Caco-2 (cell line): ENCODE data around the gene AURKA. TPM values are rescaled to one million over a fixed set of nuclear protein-coding genes. Genes with fewer than 3 reads are reported as not detected.

Experiments used
- BruUV-seq: library from RNA; stranded (reverse); fragments of 400-500 nt; replicated peaks from 2 replicates; lab custom pipeline; 2021; lab: Mats Ljungman, UMichigan
- CTCF ChIA-PET: fragments of 300-600 bp; sonication (Branson Sonifier 250); formaldehyde crosslinking; loops from one replicate; lab custom pipeline; 2022; ENCODE audit warnings: antibody characterized with exemption; lab: Charles Lee
- POLR2A ChIA-PET: fragments of 300-600 bp; sonication (Branson Sonifier 250); formaldehyde crosslinking; loops from one replicate; lab custom pipeline; 2022; ENCODE audit warnings: antibody characterized with exemption; lab: Charles Lee
- DNase-seq, 2 experiments: peaks; one replicate each; pipeline versions ENCODE4 v3.0.0 to v3.0.0-alpha.2; 2020 to 2022
- H3K27me3 ChIP-seq: replicated peaks from 2 replicates; pipeline ENCODE4 v1.6.0; 2011; ENCODE audit warnings: low read length; ENCODE audit not compliant: control insufficient read depth, insufficient read depth
- H3K36me3 ChIP-seq: 2 replicates; pipeline ENCODE4 v1.5.1; 2011; ENCODE audit warnings: low read length; ENCODE audit not compliant: control insufficient read depth, insufficient read depth
- H3K4me1 ChIP-seq: fragments of 250-450 bp; sonication (Bioruptor Pico); 2 replicates; pipeline ENCODE4 v1.5.1; 2020; ENCODE audit warnings: mild to moderate bottlenecking
- H3K4me3 ChIP-seq: 2 replicates; pipeline ENCODE4 v1.5.1; 2011; ENCODE audit warnings: low read depth, mild to moderate bottlenecking, control low read depth, low read length
- H3K9me3 ChIP-seq: fragments of 250-450 bp; sonication (Bioruptor Pico); 2 replicates; pipeline ENCODE4 v1.5.1; 2020; ENCODE audit warnings: mild to moderate bottlenecking, moderate library complexity
- H3K27ac Mint-ChIP-seq: one replicate; pipeline ENCODE4 v1.8.0; 2022; ENCODE audit warnings: mixed read lengths; ENCODE audit not compliant: unreplicated experiment
- H3K27me3 Mint-ChIP-seq: one replicate; pipeline ENCODE4 v1.8.0; 2022; ENCODE audit warnings: mixed read lengths; ENCODE audit not compliant: insufficient read depth, unreplicated experiment
- H3K36me3 Mint-ChIP-seq: one replicate; pipeline ENCODE4 v1.8.0; 2022; ENCODE audit warnings: mild to moderate bottlenecking, mixed read lengths; ENCODE audit not compliant: insufficient read depth, unreplicated experiment
- H3K4me1 Mint-ChIP-seq: one replicate; pipeline ENCODE4 v1.8.0; 2022; ENCODE audit warnings: low read depth, mixed read lengths; ENCODE audit not compliant: unreplicated experiment
- H3K4me3 Mint-ChIP-seq: one replicate; pipeline ENCODE4 v1.8.0; 2022; ENCODE audit warnings: mild to moderate bottlenecking, moderate library complexity, mixed read lengths; ENCODE audit not compliant: unreplicated experiment
- H3K9me3 Mint-ChIP-seq: one replicate; pipeline ENCODE4 v1.8.0; 2022; ENCODE audit warnings: mixed read lengths; ENCODE audit not compliant: unreplicated experiment
- CTCF ChIP-seq, 2 experiments: fragments of 200-600 bp in 1 of 2; IDR thresholded peaks; 1 replicate in 1 of 2; 2 replicates in 1 of 2; pipeline versions ENCODE4 v1.5.1 to v1.8.0; 2011 to 2022; ENCODE audit warnings: antibody characterized with exemption in 1 of 2, control low read depth in 1 of 2, inconsistent platforms in 1 of 2, low read depth in 1 of 2, low read length in 1 of 2, mild to moderate bottlenecking in 1 of 2, moderate library complexity in 1 of 2; ENCODE audit not compliant: insufficient read depth in 1 of 2, severe bottlenecking in 1 of 2, unreplicated experiment in 1 of 2
- intact Hi-C: fragments of 100-400 bp; cut with micrococcal nuclease; formaldehyde crosslinking; loops from one replicate; pipeline ENCODE4 v1.10.0; 2022; ENCODE audit not compliant: unreplicated experiment
- total RNA-seq: library from RNA; stranded (reverse); gene quantifications from 2 replicates; pipeline ENCODE4 v1.2.3, GENCODE V29; 2022

AURKA gene
- total RNA-seq, 1 experiment from 2014 or later, result 233 TPM

DNA sequence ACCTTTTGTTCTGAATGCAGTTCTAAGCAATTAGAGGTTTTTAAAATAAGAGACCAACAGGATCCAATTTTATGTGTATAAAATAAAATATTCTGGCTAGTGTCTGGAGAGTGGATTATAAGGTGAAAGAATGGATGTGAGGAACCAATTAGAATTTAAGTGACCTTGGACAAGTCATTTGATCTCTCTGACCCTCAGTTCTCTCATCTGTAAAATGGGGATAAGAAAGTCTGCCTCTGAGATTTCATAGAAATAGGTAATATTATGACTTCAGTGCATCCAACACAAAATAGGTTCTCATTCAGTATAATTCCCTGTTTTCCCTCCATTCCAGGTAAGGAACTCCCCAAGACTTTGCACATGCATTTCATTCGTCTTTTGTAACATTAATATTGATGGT, 38.9 kb upstream of the AURKA start:
- no peaks in the 10 kb centered on the region for H3K27me3 Mint-ChIP-seq
- BruUV-seq, result no TSS peak
- no peak overlapping the region for H3K27ac Mint-ChIP-seq
- ChIA-PET CTCF (no interaction called here), POLR2A (no interaction called here)
- Histone ChIP-seq H3K36me3 (no peaks in the 10 kb centered on the region), H3K4me1 (peaks cover 11% of the 10 kb centered on the region), H3K27me3 (no peaks in the 10 kb centered on the region), H3K4me3 (no peak overlapping the region), H3K9me3 (no peaks in the 10 kb centered on the region; the same call in 1 of the 2 replicates)
- no peak for TF ChIP-seq CTCF (IDR thresholded peaks at IDR 0.05; ENCODE audit: insufficient read depth in 1 of 2, low read depth in 1 of 2, low read length in 1 of 2, severe bottlenecking in 1 of 2, unreplicated experiment in 1 of 2)
- intact Hi-C loops, result no loop called here
- no peak for DNase-seq
- peaks cover 19% of the 10 kb centered on the region for H3K4me1 Mint-ChIP-seq
- H3K36me3 Mint-ChIP-seq, result no peaks in the 10 kb centered on the region
- no peak overlapping the region for H3K4me3 Mint-ChIP-seq
- H3K9me3 Mint-ChIP-seq, result no peaks in the 10 kb centered on the region

- no TSS peak for BruUV-seq
- H3K27me3 ChIP-seq, result no peaks in the 10 kb centered on the region
- no peaks in the 10 kb centered on the region for H3K9me3 Mint-ChIP-seq
- H3K4me3 ChIP-seq, result no peak overlapping the region
- intact Hi-C loops, result no loop called here
- H3K4me3 Mint-ChIP-seq, result no peak overlapping the region
- H3K9me3 ChIP-seq, result no peaks in the 10 kb centered on the region; the same call in 1 of the 2 replicates
- DNase-seq, result no peak
- H3K27ac Mint-ChIP-seq, result no peak overlapping the region
- peaks cover 19% of the 10 kb centered on the region for H3K4me1 Mint-ChIP-seq
- no peak for TF ChIP-seq CTCF (IDR thresholded peaks at IDR 0.05; ENCODE audit: insufficient read depth in 1 of 2, low read depth in 1 of 2, low read length in 1 of 2, severe bottlenecking in 1 of 2, unreplicated experiment in 1 of 2)
- H3K36me3 Mint-ChIP-seq, result no peaks in the 10 kb centered on the region
- ChIA-PET POLR2A (no interaction called here), CTCF (no interaction called here)
- H3K4me1 ChIP-seq, result peaks cover 11% of the 10 kb centered on the region
- H3K36me3 ChIP-seq, result no peaks in the 10 kb centered on the region
- H3K27me3 Mint-ChIP-seq, result no peaks in the 10 kb centered on the region
Measured at GRCh38 chr20:56430461-56430860, 38.4 kb upstream of the AURKA start.

GRCh38 chr20:56429941-56430340, 37.9 kb upstream of the AURKA start:
- H3K36me3 Mint-ChIP-seq, result no peaks in the 10 kb centered on the region
- no peaks in the 10 kb centered on the region for H3K9me3 Mint-ChIP-seq
- intact Hi-C loops, result no loop called here
- H3K4me1 ChIP-seq, result peaks cover 11% of the 10 kb centered on the region
- no TSS peak for BruUV-seq
- H3K9me3 ChIP-seq, result no peaks in the 10 kb centered on the region; the same call in 1 of the 2 replicates
- DNase-seq, result no peak
- ChIA-PET CTCF (no interaction called here), POLR2A (no interaction called here)
- no peaks in the 10 kb centered on the region for H3K27me3 Mint-ChIP-seq
- no peak for TF ChIP-seq CTCF (IDR thresholded peaks at IDR 0.05; ENCODE audit: insufficient read depth in 1 of 2, low read depth in 1 of 2, low read length in 1 of 2, severe bottlenecking in 1 of 2, unreplicated experiment in 1 of 2)
- no peak overlapping the region for H3K4me3 ChIP-seq
- no peak overlapping the region for H3K27ac Mint-ChIP-seq
- H3K27me3 ChIP-seq, result no peaks in the 10 kb centered on the region
- peaks cover 19% of the 10 kb centered on the region for H3K4me1 Mint-ChIP-seq
- H3K36me3 ChIP-seq, result no peaks in the 10 kb centered on the region
- H3K4me3 Mint-ChIP-seq, result no peak overlapping the region
